Measurements from ENCODE around the gene AADAC. TPM values are rescaled to one million over a fixed set of nuclear protein-coding genes. Genes with fewer than 3 reads are reported as not detected.
"Not testable (repeated sequence)": the region's sequence is repeated elsewhere in the genome, so short reads cannot be mapped to it uniquely, and the experiment has no call there.

Gene AADAC
- total RNA-seq, 2 donors from 2014 or later: 0.14 to 0.42 TPM

DNA sequence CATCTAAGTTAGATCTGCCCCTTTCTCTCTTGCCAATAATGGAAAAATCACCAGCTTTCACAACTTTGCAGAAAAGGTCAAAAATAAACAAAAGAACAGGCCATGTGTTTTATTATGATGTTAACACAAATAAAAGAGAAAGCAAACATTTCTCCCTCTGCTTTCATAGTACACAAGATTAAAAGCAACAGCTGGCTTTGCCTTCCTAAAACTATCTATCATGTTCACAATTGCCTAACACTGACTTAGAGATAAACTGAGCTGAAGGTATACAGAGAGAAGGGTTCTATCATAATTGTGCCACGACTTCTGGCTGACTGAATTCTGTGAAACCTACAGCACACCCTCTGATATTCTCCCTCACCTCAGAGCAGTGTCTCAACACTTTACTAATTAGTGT is 29.4 kb downstream of the AADAC start:
- intact Hi-C loops (cut with DNase I): no loop called here
- DNase-seq (ENCODE audit: low spot score): no peak

DNA sequence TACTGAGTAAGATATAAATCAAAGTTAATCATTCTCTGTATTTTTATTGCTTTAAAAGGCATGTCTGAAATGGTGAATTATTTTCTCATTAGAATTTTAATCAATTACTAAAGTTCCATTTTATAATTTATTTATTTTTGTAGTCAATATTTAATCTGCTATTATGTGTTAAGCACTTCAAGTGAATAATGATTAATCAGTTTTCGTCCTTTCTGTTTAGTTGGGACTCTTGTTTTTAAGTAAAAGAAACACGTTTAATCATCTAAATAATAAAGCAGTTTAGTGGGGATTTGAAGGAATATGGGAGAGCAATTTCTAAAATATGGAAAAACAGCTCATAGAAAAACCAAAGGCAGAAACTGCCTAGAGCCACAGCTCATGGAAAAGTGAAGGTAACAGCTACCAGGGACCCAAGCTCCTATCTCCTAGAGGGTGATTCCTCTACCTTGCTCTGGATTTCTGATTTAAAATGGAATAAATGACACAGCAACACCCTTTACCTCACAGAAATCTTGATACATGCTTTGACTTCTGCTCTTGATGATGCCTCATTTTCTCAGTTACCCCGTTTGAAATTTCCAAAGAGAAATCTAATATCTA is 31.5 kb downstream of the AADAC start:
- DNase-seq (ENCODE audit: low spot score): no peak
- intact Hi-C loops (cut with DNase I): no loop called here

DNA sequence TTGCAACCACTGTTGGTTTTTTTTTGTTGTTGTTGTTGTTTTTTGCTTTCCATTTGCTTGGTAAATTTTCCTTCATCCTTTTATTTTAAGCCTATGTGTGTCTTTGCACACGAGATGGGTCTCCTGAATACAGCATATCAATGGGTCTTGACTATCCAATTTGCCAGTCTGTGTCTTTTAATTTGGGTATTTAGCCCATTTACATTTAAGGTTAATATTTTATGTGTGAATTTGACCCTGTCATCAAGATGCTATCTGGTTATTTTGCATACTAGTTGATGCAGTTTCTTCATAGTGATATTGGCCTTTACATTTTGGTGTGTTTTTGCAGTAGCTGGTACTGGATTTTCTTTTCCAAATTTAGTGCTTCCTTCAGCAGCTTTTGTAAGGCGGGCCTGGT is 36.1 kb downstream of the AADAC start:
- DNase-seq (ENCODE audit: low spot score); intact Hi-C loops (cut with DNase I): not testable (repeated sequence)

DNA sequence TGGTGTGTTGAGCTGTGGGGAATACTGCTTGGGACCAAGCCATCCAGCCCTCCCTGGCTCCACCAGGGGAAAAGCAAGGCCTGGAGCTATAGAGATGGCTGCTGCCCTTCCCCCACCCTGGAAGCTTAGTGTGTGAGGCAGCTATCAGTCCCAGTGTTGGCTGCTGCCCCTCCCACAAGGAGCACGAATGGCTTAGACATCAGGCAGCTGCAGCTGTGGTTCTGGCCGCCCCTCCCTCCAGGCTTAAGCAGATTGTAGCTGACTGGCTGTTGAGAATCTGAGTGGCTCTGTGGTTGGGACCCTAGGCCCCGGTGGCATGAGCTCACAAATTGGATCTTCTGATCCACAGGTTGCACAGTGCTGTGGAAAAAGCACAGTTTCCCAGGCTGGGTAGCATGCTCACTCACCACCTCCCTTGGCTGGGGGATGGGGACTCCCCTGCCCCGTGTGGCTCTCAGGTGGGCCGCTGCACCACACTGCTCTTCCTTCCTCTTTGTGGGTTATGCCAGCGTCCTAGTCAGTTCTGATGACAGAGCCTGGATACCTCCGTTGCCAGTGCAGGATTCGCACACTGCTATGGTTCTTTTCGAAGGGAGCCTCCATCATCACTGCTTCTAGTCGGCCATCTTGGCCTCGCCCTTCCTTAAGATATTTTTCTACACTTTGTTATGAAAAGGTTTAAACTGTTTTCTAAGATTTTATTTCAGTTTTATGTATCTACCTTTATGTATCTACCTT is 38.3 kb downstream of the AADAC start:
- intact Hi-C loops (cut with DNase I): no loop called here
- DNase-seq (ENCODE audit: low spot score): no peak

DNA sequence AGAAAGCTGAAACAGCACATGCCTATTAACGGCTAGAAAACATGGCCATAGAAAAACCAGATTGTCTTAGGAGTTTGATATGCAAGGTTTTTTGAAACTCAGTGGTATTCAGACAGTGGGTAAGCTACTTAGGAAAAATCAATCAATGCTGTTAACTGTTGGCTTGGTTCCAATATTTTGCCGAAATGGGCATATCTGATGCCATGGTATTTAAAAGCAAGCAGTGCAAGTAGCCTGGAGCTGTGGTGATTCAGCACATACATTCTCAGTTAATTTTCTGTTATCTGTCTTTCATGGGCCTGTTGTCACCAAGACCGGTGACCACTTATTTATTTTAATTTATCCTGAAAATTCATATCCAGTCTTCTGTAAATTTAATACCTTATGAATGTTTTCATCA is 42.2 kb downstream of the AADAC start:
- no peak for DNase-seq (ENCODE audit: low spot score)
- intact Hi-C loops (cut with DNase I): no loop called here

DNA sequence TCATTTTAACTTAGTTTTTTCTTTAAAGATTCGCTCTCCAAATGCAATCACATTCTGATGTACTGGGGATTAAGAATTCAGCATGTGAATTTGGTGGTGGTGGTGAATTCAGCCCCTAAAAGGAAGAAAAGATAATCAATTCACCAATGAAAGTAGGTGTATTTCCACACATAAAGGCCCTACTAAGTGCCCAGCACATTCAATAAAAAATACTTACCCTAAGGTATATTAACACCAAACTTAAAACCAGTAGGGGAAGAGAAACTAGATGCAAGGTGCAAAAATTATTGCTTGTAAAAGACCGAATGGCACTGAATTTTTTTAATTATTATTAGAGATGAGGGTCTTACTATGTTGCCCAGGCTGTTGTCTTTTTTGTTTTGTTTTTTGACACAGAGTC is 42.7 kb downstream of the AADAC start:
- intact Hi-C loops (cut with DNase I): no loop called here

DNA sequence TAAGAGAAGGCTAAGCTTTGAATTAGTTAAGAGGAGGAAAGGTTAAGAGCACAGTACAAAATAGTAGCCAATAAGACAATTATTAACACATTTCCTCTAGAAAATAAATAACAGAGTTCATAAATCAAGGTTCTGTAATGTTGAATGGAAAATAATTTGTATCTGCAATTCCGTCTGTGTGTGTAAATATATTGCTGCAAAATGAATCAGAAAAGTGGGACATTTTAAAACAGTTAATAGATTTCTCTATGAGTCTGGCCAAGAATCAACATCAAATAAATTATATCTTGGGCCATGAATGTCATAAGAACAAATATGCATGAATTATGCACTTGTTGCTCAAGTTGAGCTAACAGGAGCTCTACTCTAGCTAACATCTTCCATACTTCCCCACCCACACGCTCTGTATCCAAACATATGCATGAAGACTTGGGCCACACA is 45.3 kb downstream of the AADAC start:
- DNase-seq (ENCODE audit: low spot score): no peak
- intact Hi-C loops (cut with DNase I): no loop called here

More for the DNA sequence above, 42.7 kb downstream of the AADAC start:
- no peak for DNase-seq (ENCODE audit: low spot score)

DNA sequence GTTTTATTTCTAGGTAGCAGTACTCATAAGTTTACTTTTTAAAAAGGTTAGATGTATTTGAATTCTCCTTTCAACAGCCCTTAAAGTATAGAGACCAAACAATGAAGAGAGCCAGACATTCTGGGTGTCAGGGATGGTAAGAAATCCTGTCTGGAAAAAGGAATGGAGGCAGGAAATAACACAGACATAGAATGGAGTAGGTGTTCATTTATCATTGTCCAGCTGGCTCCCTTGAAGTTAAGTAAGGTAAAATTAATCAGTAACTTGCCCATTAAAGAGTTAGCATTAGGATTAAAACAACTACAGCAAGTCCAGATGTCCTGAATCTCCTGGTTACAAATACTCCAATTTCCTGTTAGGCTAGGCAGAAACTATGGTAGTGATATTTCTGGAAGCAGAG is 46.0 kb downstream of the AADAC start:
- DNase-seq (ENCODE audit: low spot score): no peak
- intact Hi-C loops (cut with DNase I): no loop called here

DNA sequence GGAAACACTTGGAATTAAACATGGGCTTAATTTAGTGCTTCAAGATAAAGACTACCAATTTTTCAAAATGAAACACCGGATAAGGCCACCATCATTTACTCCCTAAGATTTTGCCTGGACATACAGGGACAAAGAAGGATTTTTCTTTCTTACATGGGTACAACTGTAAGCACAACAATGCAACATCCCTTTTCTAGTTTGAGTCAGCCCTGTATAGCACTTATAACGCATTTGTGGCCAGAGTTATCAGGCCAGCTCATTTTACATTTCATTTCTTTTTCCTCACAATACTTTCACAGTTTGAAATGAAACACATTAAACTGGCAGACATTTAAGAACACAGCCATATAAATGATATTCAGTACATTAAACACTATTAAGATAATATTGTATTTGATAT is 49.7 kb downstream of the AADAC start:
- no peak for DNase-seq (ENCODE audit: low spot score)
- intact Hi-C loops (cut with DNase I): no loop called here

DNA sequence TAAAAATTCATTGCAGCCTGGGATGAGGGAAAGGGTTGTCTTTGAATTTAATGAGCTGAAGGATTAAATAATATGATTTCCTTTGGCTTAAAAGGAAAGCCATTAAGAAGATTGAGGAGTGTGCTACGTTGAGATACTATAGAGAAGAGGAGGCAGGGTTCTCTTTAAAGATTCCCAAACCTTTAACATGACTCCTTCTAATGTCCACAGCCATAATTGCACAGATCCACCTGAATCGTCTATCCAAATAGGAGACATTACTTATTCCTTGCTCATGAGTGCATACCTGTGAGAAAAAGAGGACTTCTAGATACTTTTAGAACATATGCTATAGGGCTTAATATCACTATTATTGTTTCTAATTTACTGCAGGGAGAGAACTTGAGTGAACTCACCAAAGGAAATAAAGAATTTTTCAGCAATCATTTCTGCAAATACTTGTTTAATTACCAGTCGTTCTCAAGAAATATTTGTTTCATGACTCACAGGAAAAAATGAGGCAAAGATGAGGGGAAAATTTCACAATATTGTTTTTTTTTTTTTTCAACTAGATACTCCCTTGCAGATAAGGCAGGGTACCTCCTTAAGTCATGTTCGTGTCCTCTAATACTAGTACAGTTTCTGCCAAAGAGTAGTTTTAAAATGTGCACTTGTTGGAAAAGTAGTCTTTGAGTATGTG is 50.6 kb downstream of the AADAC start:
- intact Hi-C loops (cut with DNase I): no loop called here
- DNase-seq (ENCODE audit: low spot score): no peak

DNA sequence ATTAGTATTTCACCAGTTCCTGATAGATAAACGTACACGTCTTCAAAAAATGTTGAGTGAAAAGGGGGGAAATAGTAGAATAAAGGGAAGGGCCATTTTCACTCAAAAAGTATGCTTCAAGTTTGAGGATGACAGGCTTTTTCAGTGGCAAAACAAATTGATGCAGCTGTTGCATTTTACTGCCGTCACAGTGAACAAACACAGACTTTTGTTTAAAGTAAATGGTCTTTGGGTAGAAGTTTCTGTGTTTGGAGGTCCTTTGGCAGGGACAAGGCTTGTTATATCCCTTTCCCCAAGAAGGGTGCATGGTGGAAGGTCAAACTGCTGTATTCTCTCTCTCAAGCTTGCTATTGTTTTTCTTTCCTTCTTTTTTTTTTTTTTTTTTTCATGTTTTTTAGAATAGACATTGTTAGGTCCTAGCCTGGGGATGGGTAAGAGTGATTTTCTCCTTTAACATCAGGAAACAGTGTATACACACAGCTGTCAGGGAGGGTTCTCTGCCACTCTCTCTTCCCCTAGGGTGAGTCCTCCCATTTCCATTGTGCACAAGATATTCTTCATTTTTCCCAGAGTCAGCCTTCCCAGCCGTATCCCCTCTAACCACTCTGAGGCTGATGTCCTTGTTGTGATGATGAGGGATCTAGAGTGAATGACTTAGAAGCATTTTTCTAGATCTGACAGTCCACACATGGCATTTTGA is 52.9 kb downstream of the AADAC start:
- intact Hi-C loops (cut with DNase I): no loop called here
- no peak for DNase-seq (ENCODE audit: low spot score)

DNA sequence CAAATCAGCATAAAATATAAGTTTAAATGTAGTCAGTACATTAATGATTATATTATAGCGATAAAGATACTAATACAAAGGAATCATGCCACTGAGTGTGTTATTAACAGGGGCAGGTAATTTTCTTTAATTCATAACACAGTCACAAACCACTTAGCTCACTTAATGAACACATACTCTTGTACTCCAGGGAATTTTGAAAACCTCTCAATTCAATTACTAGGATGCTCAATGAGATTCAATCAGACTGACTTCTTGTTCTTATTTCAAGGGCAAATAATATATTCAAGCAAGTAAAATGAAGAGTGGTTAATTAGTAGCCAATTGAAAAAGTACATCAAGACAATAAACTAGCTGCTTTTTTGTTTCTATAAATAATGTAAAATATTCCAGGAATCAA is 53.8 kb downstream of the AADAC start:
- intact Hi-C loops (cut with DNase I): no loop called here
- DNase-seq (ENCODE audit: low spot score): no peak

DNA sequence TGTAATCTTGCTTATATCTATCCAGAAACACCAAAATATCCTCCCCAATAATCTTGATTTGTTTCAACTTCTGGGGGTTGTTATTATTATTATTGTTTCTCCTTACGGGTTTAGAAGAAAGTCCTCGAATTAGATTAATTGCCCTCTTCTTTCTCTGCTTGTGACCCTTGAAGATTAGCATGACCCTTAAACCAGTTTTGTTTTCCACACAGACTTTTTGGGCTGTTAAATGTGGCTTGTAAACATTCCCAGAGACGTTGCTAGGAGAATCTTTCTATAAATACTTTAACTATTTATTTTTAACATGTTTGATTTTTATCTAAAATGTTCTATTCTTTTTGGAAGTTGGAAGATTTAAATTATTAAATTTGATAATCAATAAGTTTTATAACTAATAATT is 55.3 kb downstream of the AADAC start:
- no peak for DNase-seq (ENCODE audit: low spot score)
- intact Hi-C loops (cut with DNase I): no loop called here

DNA sequence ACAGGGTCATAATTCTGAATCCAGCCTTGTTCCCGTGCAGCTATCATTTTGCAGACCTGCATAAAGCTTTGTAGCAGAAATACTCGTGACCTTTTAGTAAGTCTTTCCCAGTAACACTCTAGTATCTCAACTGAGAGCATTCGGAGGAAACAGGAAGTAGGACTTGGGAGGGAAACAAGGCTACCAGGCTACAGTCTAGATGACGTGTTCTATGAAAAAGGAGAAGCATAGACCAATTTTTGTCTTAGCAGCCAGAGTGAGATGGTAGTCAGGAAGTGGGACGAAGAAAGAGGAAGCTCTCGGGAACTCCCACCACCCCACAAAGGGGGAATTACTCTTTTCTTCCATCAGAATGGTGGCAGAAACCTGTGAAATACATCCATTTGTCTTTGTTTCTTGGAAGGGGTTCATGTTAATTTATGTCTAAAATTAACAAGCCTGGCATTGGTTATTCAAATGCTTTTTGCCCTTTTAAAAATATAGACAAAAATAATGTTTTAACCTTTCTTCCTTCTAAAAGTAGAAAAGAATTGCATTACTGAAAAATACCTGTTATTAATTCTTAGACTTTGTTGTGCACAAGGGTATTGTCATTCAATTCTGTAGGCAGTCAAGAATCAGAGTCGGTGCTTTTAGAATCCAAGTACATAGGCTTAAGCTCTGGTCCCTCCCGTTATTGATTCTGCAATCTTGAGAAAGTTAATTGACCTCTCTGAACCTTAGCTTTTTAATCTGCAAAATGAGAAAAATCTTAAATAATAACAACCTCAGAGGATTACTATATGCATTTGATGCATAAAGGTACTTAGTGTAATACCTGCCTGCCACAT is 57.9 kb downstream of the AADAC start:
- intact Hi-C loops (cut with DNase I): no loop called here
- DNase-seq (ENCODE audit: low spot score): no peak

DNA sequence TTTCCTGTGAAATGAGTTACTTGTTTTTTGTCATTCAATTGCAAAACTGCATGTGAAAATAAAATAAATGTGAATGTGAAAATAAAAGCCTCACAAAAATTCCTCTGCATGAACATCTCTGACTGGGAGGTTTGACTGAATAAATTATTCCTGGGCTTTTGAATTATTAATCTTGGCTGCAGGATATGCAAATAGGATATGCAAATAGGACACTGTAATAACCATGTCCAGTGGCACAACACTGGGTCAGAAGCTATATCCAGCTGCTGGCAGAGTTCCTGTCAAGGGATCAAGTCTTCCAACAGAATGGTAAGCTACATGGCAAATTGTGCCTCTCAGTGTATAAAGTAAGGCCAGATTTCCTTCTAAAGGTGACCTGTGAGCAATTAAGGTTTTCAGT is 59.5 kb downstream of the AADAC start, which contains the start of gene SUCNR1:
TSS of gene SUCNR1 (plus strand) at position 246 of the 400 bp plus-strand sequence. CDS start 6,250 bp downstream, outside the sequence.
- DNase-seq (ENCODE audit: low spot score): no peak

DNA sequence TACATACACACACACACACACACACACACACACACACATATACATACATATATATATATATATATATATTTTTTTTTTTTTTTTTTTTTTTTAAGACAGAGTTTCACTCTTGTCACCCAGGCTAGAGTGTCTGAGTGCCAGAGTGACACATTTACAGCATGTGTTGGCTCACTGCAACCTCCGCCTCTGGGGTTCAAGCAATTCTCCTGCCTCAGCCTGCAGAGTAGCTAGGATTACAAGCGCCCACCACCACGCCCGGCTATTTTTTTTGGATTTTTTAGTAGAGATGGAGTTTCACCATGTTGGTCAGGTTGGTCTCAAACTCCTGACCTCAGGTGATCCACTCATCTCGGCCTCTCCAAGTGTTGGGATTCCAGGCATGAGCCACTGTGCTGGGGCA is 60.2 kb downstream of the AADAC start:
- intact Hi-C loops (cut with DNase I): not testable (repeated sequence)

More for the DNA sequence above, 59.5 kb downstream of the AADAC start, which contains the start of gene SUCNR1:
- intact Hi-C loops (cut with DNase I): no loop called here

DNA sequence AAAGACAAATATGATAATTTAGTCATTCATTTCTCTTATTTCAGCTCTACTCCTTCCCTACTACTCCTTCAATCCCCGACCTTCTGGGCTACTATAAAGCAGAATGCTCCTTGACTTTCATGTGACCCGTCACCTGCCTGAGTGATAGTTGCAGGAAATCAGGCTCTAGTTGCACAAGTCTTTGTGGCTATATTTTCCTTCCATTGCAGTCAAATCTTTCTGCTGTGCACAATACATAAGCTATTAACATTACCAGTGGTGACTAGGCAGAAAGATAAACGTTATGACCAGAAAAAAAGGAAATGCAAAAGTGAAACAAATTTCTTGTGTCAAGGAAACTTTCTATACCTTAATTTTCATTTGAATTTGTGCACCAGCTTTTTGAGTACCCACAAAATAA is 61.8 kb downstream of the AADAC start:
- DNase-seq (ENCODE audit: low spot score): no peak

More for the DNA sequence above, 60.2 kb downstream of the AADAC start:
- DNase-seq (ENCODE audit: low spot score): not testable (repeated sequence)

DNA sequence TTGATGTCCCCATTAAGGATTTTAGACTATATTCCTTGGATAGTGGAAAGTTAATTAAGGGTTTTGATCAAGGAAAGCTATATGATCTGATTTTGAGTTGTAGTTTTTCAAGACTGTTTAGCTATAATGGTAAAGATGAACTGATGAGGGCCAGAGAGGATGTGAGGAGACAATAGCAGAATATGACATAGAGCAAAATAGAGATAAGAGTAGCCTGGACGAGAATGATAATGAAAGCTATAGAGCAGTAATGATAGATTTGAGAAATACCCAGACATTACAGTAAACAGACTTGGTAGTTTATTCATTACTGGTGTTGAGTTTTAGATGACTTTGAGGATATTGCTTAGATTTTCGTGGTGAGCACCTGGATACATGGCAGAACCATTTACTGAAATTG is 63.4 kb downstream of the AADAC start:
- intact Hi-C loops (cut with DNase I): no loop called here
- no peak for DNase-seq (ENCODE audit: low spot score)

More for the DNA sequence above, 61.8 kb downstream of the AADAC start:
- intact Hi-C loops (cut with DNase I): no loop called here
